DND-41 (cell line): ENCODE data around the gene FAM210B.

Source experiments
- ATAC-seq: fragments of 200-7000 bp; cut with Tn5 transposase; 3 replicates; pipeline ENCODE4 v1.9.1; 2021; ENCODE audit warnings: low read depth; ENCODE audit not compliant: insufficient read depth
- DNase-seq: peaks from one replicate; pipeline ENCODE4 v3.0.0-alpha.2; 2020
- H2AFZ ChIP-seq: 2 replicates; pipeline ENCODE4 v1.6.0; 2012; ENCODE audit warnings: low read depth, low read length
- H3K27ac ChIP-seq: 2 replicates; pipeline ENCODE4 v1.5.1; 2012; ENCODE audit warnings: low read length, inconsistent platforms
- H3K27me3 ChIP-seq: fragments of 200-600 bp; sonication (generic); 2 replicates; pipeline ENCODE4 v1.6.0; 2012; ENCODE audit warnings: low read length, mild to moderate bottlenecking, inconsistent platforms; ENCODE audit not compliant: insufficient read depth, poor library complexity
- H3K36me3 ChIP-seq: 2 replicates; pipeline ENCODE4 v1.5.1; 2012; ENCODE audit warnings: low read length, inconsistent platforms; ENCODE audit not compliant: insufficient read depth
- H3K4me1 ChIP-seq: 2 replicates; pipeline ENCODE4 v1.5.1; 2012; ENCODE audit warnings: mild to moderate bottlenecking, low read length; ENCODE audit not compliant: insufficient read depth
- H3K4me2 ChIP-seq: 2 replicates; pipeline ENCODE4 v1.6.0; 2012; ENCODE audit warnings: mild to moderate bottlenecking, moderate library complexity, low read length, inconsistent platforms; ENCODE audit not compliant: insufficient read depth
- H3K4me3 ChIP-seq, 2 experiments: fragments of 200-600 bp in 1 of 2; shearing (Covaris generic) in 1 of 2; 2 replicates each; pipeline ENCODE4 v1.5.1; 2012 to 2016; ENCODE audit warnings: inconsistent platforms in 2 of 2, low read length in 2 of 2, mild to moderate bottlenecking in 2 of 2, low read depth in 1 of 2, moderate library complexity in 1 of 2
- H3K79me2 ChIP-seq: 2 replicates; pipeline ENCODE4 v1.6.0; 2012; ENCODE audit warnings: low read length, inconsistent platforms; ENCODE audit not compliant: insufficient read depth
- H3K9ac ChIP-seq: 2 replicates; pipeline ENCODE4 v1.6.0; 2012; ENCODE audit warnings: low read depth, mild to moderate bottlenecking, inconsistent platforms, low read length, moderate library complexity
- H3K9me3 ChIP-seq: 2 replicates; pipeline ENCODE4 v1.5.1; 2012; ENCODE audit warnings: low read length, moderate library complexity, mild to moderate bottlenecking, inconsistent platforms; ENCODE audit not compliant: insufficient read depth, severe bottlenecking
- H4K20me1 ChIP-seq: 2 replicates; pipeline ENCODE4 v1.6.0; 2012; ENCODE audit warnings: low read length; ENCODE audit not compliant: insufficient read depth
- EZH2 ChIP-seq: IDR thresholded peaks from 3 replicates; pipeline ENCODE4 v1.6.1; 2012; ENCODE audit warnings: borderline replicate concordance, low read depth, mild to moderate bottlenecking, moderate library complexity, low read length, inconsistent platforms; ENCODE audit not compliant: severe bottlenecking
- TF ChIP-seq, protein P1 (sequence below): IDR thresholded peaks from 2 replicates; pipeline ENCODE4 v1.5.1; 2012; ENCODE audit warnings: borderline replicate concordance, low read length, moderate library complexity, mild to moderate bottlenecking; ENCODE audit not compliant: poor library complexity, severe bottlenecking; ENCODE audit errors: extremely low read depth

FAM210B gene

DNA sequence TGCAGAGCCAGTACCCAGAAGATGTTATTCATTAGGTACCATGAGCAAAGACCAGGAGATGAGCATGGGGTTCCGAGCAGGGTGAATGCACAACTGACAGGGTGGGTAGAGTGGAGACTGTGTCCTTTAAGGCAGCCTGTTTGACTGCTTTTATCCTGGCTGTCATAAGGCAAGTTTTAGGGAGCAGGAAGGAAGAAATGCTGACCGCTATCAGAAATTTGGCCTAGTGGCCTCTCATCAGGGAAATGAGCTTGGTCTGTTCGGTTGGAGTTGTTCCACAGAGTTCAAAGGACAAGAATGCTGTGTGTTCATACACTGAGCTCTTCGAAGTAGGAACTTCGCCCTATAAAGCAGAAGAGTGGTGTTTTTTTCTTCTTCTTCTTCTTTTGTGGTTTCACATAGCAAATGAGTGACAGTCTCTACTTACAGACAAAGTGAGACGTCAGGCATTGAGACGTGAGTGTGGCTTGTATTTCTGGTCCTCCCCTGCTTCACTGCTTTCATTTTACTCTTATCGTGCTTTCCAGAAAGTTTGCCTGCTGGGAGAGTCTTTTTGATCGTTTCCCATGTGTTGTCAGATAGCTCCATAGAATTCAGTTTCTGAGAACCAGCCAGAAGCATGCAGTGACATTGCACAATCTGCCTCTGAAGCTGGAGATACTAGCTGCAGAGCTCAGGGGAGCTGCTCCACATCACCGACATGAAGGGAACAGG, 53.1 kb downstream of the FAM210B start, which contains the start of gene CASS4:
TSS of gene CASS4 (plus strand) at position 502 of the 714 bp plus-strand sequence. CDS start at position 701, 199 bp downstream.
- H3K4me2 ChIP-seq, result no peak within 1 kb of the TSS
- H3K9me3 ChIP-seq, result no peaks in the 10 kb centered on the region
- no peaks in the 10 kb centered on the region for H3K79me2 ChIP-seq
- TF ChIP-seq, protein P1, sequence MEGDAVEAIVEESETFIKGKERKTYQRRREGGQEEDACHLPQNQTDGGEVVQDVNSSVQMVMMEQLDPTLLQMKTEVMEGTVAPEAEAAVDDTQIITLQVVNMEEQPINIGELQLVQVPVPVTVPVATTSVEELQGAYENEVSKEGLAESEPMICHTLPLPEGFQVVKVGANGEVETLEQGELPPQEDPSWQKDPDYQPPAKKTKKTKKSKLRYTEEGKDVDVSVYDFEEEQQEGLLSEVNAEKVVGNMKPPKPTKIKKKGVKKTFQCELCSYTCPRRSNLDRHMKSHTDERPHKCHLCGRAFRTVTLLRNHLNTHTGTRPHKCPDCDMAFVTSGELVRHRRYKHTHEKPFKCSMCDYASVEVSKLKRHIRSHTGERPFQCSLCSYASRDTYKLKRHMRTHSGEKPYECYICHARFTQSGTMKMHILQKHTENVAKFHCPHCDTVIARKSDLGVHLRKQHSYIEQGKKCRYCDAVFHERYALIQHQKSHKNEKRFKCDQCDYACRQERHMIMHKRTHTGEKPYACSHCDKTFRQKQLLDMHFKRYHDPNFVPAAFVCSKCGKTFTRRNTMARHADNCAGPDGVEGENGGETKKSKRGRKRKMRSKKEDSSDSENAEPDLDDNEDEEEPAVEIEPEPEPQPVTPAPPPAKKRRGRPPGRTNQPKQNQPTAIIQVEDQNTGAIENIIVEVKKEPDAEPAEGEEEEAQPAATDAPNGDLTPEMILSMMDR, result no peak
- no peak for TF ChIP-seq EZH2
- H2AFZ ChIP-seq, result no peak within 1 kb of the TSS
- ATAC-seq (peak; percentile 74), DNase-seq (no peak)
- no peak within 1 kb of the TSS for H3K9ac ChIP-seq
- no peak within 1 kb of the TSS for H3K4me3 ChIP-seq
- H3K27me3 ChIP-seq, result no peaks in the 10 kb centered on the region
- peaks cover 14% of the 10 kb centered on the region for H3K36me3 ChIP-seq
- H4K20me1 ChIP-seq, result peaks cover 7% of the 10 kb centered on the region; the same call in 1 of the 2 replicates
- no peak within 1 kb of the TSS for H3K27ac ChIP-seq
- no peaks in the 10 kb centered on the region for H3K4me1 ChIP-seq

DNA sequence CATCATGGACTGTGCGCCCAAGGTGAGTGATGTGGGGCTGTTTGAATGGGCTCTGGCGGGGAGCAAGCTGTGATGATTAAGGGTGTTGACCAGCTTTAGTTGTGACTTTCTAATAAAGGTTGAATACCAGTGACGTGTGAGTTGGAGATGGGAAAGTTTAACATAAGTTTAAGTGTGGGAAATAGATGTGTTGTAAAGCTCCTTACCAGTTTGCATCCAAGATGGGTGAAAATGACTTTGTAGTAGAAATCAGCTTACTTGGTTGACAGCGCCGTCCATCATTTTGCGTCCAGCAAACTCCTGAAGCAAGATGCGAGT, 53.7 kb downstream of the FAM210B start:
- ATAC-seq, result no peak
- Histone ChIP-seq H3K9me3 (no peaks in the 10 kb centered on the region), H3K79me2 (no peaks in the 10 kb centered on the region), H3K4me3 (no peak overlapping the region), H3K9ac (no peak overlapping the region), H3K4me1 (no peaks in the 10 kb centered on the region), H3K36me3 (peaks cover 9% of the 10 kb centered on the region), H3K4me2 (no peak overlapping the region), H2AFZ (no peak overlapping the region), H3K27me3 (no peaks in the 10 kb centered on the region), H4K20me1 (peaks cover 2% of the 10 kb centered on the region), H3K27ac (no peak overlapping the region)
- TF ChIP-seq, protein P1, result no peak
- TF ChIP-seq EZH2, result no peak
- no peak for DNase-seq

DNA sequence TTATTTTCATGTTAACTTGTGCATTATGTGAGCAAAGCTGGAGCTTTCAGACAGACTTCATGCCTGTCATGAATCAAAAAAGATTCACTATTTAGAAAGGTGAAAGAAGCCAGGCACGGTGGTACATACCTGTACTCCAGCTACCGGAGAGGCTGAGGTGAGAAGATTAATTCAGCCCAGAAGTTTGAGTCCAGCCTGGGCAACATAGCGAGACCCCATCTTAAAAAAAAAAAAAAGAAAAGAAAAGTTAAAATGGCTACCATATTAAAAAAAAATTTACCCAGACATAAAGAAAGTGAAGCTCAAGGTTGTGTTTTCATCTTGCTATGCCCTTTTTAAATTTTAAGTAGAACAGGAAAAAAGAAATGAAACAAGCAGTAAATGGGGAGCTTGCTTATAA, 54.2 kb downstream of the FAM210B start:
- H3K4me3 ChIP-seq, result no peak overlapping the region
- H3K9ac ChIP-seq, result no peak overlapping the region
- no peaks in the 10 kb centered on the region for H3K9me3 ChIP-seq
- DNase-seq, result no peak
- TF ChIP-seq EZH2, result no peak
- TF ChIP-seq, protein P1, result no peak
- H3K27me3 ChIP-seq, result no peaks in the 10 kb centered on the region
- no peak overlapping the region for H2AFZ ChIP-seq
- H3K79me2 ChIP-seq, result no peaks in the 10 kb centered on the region
- H4K20me1 ChIP-seq, result no peaks in the 10 kb centered on the region; the same call in 1 of the 2 replicates
- H3K36me3 ChIP-seq, result peaks cover 4% of the 10 kb centered on the region; the same call in 1 of the 2 replicates
- ATAC-seq, result no peak
- no peak overlapping the region for H3K4me2 ChIP-seq
- H3K4me1 ChIP-seq, result no peaks in the 10 kb centered on the region
- H3K27ac ChIP-seq, result no peak overlapping the region
